Measurements from ENCODE around the gene RAC2. TPM values are rescaled to one million over a fixed set of nuclear protein-coding genes. Genes with fewer than 3 reads are reported as not detected.

RAC2 gene
- total RNA-seq, 1 donor from 2014 or later, result 111 TPM

- Histone ChIP-seq H3K9me3 (peaks cover under 1% of the 10 kb centered on the region), H3K4me1 (peaks cover 9% of the 10 kb centered on the region), H3K4me3 (no peak overlapping the region), H3K27ac (no peak overlapping the region), H3K36me3 (no peaks in the 10 kb centered on the region), H3K27me3 (ENCODE audit: low read depth) (peaks cover 55% of the 10 kb centered on the region)
- intact Hi-C loops (cut with DNase I), result no loop called here
- no peak for TF ChIP-seq CTCF (IDR thresholded peaks at IDR 0.05)
- no peak for ATAC-seq
- peak; percentile 7 for DNase-seq
Observed at GRCh38 chr22:37258753-37259401, 14.8 kb upstream of the RAC2 start.

GRCh38 chr22:37258005-37258752 is 14.1 kb upstream of the RAC2 start:
- Histone ChIP-seq H3K27ac (no peak overlapping the region), H3K9me3 (no peaks in the 10 kb centered on the region), H3K4me3 (no peak overlapping the region), H3K4me1 (peaks cover 9% of the 10 kb centered on the region), H3K27me3 (ENCODE audit: low read depth) (peaks cover 55% of the 10 kb centered on the region), H3K36me3 (no peaks in the 10 kb centered on the region)
- intact Hi-C loops (cut with DNase I), result no loop called here
- TF ChIP-seq CTCF (IDR thresholded peaks at IDR 0.05), result no peak
- ATAC-seq (no peak), DNase-seq (no peak)

- Histone ChIP-seq H3K4me3 (no peak overlapping the region), H3K27me3 (ENCODE audit: low read depth) (peaks cover 55% of the 10 kb centered on the region), H3K27ac (no peak overlapping the region), H3K9me3 (no peaks in the 10 kb centered on the region), H3K4me1 (peaks cover 9% of the 10 kb centered on the region), H3K36me3 (no peaks in the 10 kb centered on the region)
- TF ChIP-seq CTCF (IDR thresholded peaks at IDR 0.05), result no peak
- ATAC-seq, result peak in 1 of 2 donors; percentile 25
- peak; percentile 14 for DNase-seq
- intact Hi-C loops (cut with DNase I), result no loop called here
Observed at GRCh38 chr22:37256075-37256726, 12.1 kb upstream of the RAC2 start.

- intact Hi-C loops (cut with DNase I), result no loop called here
- DNase-seq (no peak), ATAC-seq (no peak)
- no peak for TF ChIP-seq CTCF (IDR thresholded peaks at IDR 0.05)
- H3K4me3 ChIP-seq, result no peak overlapping the region
- H3K9me3 ChIP-seq, result no peaks in the 10 kb centered on the region
- peaks cover 6% of the 10 kb centered on the region for H3K4me1 ChIP-seq
- H3K27me3 ChIP-seq (ENCODE audit: low read depth), result peaks cover 55% of the 10 kb centered on the region
- no peaks in the 10 kb centered on the region for H3K36me3 ChIP-seq
- H3K27ac ChIP-seq, result no peak overlapping the region
Observed at GRCh38 chr22:37255558-37256006, 11.5 kb upstream of the RAC2 start.

- no peak overlapping the region for H3K27ac ChIP-seq
- peaks cover 49% of the 10 kb centered on the region for H3K27me3 ChIP-seq (ENCODE audit: low read depth)
- DNase-seq (no peak), ATAC-seq (no peak)
- no peak for TF ChIP-seq CTCF (IDR thresholded peaks at IDR 0.05)
- H3K4me1 ChIP-seq, result peaks cover 4% of the 10 kb centered on the region
- H3K36me3 ChIP-seq, result no peaks in the 10 kb centered on the region
- no peaks in the 10 kb centered on the region for H3K9me3 ChIP-seq
- intact Hi-C loops (cut with DNase I), result no loop called here
- no peak overlapping the region for H3K4me3 ChIP-seq
Observed at GRCh38 chr22:37254867-37255233, 10.8 kb upstream of the RAC2 start.
